Lower lobe of right lung (tissue), 2 donors: ENCODE results near the gene SUSD3. TPM values are rescaled to one million over a fixed set of nuclear protein-coding genes. Genes with fewer than 3 reads are reported as not detected.

Source experiments
- ATAC-seq, 2 donors: fragments of 200-7000 bp; cut with Tn5 transposase; one replicate each; pipeline ENCODE4 v1.9.1; 2020 to 2022; ENCODE audit warnings: mild to moderate bottlenecking in 2 of 2, moderate library complexity in 2 of 2
- DNase-seq: peaks from one replicate; pipeline ENCODE4 v3.0.0-alpha.2; 2020
- H3K27ac ChIP-seq: fragments of 200-600 bp; one replicate; pipeline ENCODE4 v1.8.0; 2022
- H3K27me3 ChIP-seq: fragments of 200-600 bp; one replicate; pipeline ENCODE4 v1.8.0; 2022; ENCODE audit warnings: low read depth
- H3K36me3 ChIP-seq: fragments of 200-600 bp; one replicate; pipeline ENCODE4 v1.8.0; 2022; ENCODE audit warnings: mild to moderate bottlenecking
- H3K4me1 ChIP-seq: fragments of 200-600 bp; one replicate; pipeline ENCODE4 v1.8.0; 2022
- H3K4me3 ChIP-seq: fragments of 200-600 bp; one replicate; pipeline ENCODE4 v1.8.0; 2022; ENCODE audit warnings: mild to moderate bottlenecking
- H3K9me3 ChIP-seq: fragments of 200-600 bp; one replicate; pipeline ENCODE4 v1.8.0; 2022
- CTCF ChIP-seq: fragments of 200-600 bp; IDR thresholded peaks from one replicate; pipeline ENCODE4 v1.8.0; 2022; ENCODE audit warnings: antibody characterized with exemption, mild to moderate bottlenecking
- intact Hi-C: fragments of 100-400 bp; cut with DNase I; formaldehyde crosslinking; loops from one replicate; pipeline ENCODE4 v1.11.0; 2022
- total RNA-seq: library from RNA; stranded (reverse); fragmentation: NEBNext Ultra II Directional; extraction: Animal tissue kit (Norgen Biotek cat#: 25700); gene quantifications from one replicate; pipeline ENCODE4 v1.2.1, GENCODE V29; 2021
- donor health status: DM: no; HTN: yes; CAD: no; lungs with severe emphysema.

The SUSD3 gene
- total RNA-seq, 1 donor from 2014 or later: 5.3 TPM

GRCh38 chr9:93084471-93084881 is 26.0 kb downstream of the SUSD3 start:
- H3K36me3 ChIP-seq: no peaks in the 10 kb centered on the region
- intact Hi-C loops: no loop called here
- DNase-seq (peak; percentile 31), ATAC-seq (no peak)
- H3K4me1 ChIP-seq: peaks cover 9% of the 10 kb centered on the region
- no peak overlapping the region for H3K4me3 ChIP-seq
- TF ChIP-seq CTCF: no peak
- H3K27me3 ChIP-seq: no peaks in the 10 kb centered on the region
- H3K27ac ChIP-seq: no peak overlapping the region
- H3K9me3 ChIP-seq: no peaks in the 10 kb centered on the region

GRCh38 chr9:93085676-93086075 is 27.2 kb downstream of the SUSD3 start:
- Histone ChIP-seq H3K4me1 (peaks cover 9% of the 10 kb centered on the region), H3K27me3 (no peaks in the 10 kb centered on the region), H3K27ac (no peak overlapping the region), H3K4me3 (no peak overlapping the region), H3K9me3 (no peaks in the 10 kb centered on the region), H3K36me3 (no peaks in the 10 kb centered on the region)
- DNase-seq: peak; percentile 19
- TF ChIP-seq CTCF: no peak
- no peak for ATAC-seq
- intact Hi-C loops: no loop called here

GRCh38 chr9:93086447-93087224 is 28.1 kb downstream of the SUSD3 start:
- Histone ChIP-seq H3K27ac (no peak overlapping the region), H3K4me1 (peaks cover 9% of the 10 kb centered on the region), H3K27me3 (no peaks in the 10 kb centered on the region), H3K4me3 (no peak overlapping the region), H3K9me3 (no peaks in the 10 kb centered on the region), H3K36me3 (no peaks in the 10 kb centered on the region)
- ATAC-seq (no peak), DNase-seq (peak; percentile 14)
- intact Hi-C loops: no loop called here
- no peak for TF ChIP-seq CTCF

- Histone ChIP-seq H3K9me3 (no peaks in the 10 kb centered on the region), H3K27me3 (no peaks in the 10 kb centered on the region), H3K36me3 (no peaks in the 10 kb centered on the region), H3K4me3 (no peak overlapping the region), H3K27ac (no peak overlapping the region), H3K4me1 (peaks cover 14% of the 10 kb centered on the region)
- ATAC-seq (no peak), DNase-seq (peak; percentile 29)
- intact Hi-C loops: no loop called here
- TF ChIP-seq CTCF: no peak
Measured at GRCh38 chr9:93087971-93088655, 29.6 kb downstream of the SUSD3 start.

GRCh38 chr9:93088656-93089015 is 30.1 kb downstream of the SUSD3 start:
- H3K27ac ChIP-seq: no peak overlapping the region
- ATAC-seq: no peak
- DNase-seq: peak; percentile 9
- no peaks in the 10 kb centered on the region for H3K9me3 ChIP-seq
- H3K4me1 ChIP-seq: peaks cover 15% of the 10 kb centered on the region
- H3K36me3 ChIP-seq: no peaks in the 10 kb centered on the region
- intact Hi-C loops: no loop called here
- H3K4me3 ChIP-seq: no peak overlapping the region
- TF ChIP-seq CTCF: no peak
- H3K27me3 ChIP-seq: no peaks in the 10 kb centered on the region
